GM18868 (cell line): ENCODE measurements around the gene RNASEH1.
A peak's percentile ranks its signal among the peaks of the same experiment; 100 is the strongest.

ENCODE experiments used
- ATAC-seq: cut with Tn5 transposase; IDR thresholded peaks from one replicate; pipeline ENCODE4 v1.9.1; 2021; ENCODE audit warnings: mild to moderate bottlenecking, moderate library complexity; ENCODE audit not compliant: unreplicated experiment

RNASEH1 gene

GRCh38 chr2:3558205-3559014, at the start of gene RNASEH1:
Gene RNASEH1 (minus strand): TSS chr2:3558333. CDS start chr2:3558260, 73 bp downstream.
- peak; percentile 95 for ATAC-seq

DNA sequence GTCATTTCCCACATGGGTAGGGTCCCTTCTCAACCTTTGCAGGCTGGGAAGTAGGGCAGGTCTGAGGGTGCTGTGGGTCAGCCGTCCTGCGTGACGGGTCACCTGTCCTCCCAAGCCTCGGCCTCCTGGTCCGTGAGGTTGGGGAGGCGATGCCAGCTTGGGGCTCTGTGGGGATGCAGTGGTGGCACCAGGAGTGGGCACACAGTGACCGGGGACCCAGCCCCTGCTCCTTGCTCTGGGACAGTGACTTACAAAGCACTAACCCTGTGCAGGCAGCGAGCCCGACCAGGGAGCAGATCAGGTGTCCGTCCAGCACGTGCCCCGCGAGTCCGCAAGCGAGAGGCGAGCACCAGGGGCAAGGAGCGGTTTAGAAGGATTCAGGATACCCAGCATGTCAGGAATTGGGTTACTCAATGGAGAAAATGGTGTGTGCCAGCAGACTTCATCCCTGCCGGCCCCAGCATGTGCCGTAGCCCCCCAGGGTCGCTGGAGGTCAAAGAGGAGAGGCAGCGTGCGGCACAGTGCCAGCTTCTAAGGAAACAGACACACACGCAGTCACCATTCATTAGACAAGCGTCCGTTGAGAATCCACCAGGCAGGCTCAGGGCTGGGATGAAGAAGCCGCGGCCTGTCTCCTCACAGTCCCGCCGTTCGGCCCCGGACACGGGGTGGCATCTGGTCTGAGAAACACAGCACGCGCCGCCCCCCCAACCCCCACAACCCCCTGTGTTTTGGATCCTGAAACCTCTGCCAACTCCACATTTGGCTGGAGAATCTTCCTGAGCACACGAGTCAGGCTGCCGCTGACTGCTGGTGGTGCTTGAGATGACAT, 48.5 kb upstream of the RNASEH1 start:
- ATAC-seq, result no peak

DNA sequence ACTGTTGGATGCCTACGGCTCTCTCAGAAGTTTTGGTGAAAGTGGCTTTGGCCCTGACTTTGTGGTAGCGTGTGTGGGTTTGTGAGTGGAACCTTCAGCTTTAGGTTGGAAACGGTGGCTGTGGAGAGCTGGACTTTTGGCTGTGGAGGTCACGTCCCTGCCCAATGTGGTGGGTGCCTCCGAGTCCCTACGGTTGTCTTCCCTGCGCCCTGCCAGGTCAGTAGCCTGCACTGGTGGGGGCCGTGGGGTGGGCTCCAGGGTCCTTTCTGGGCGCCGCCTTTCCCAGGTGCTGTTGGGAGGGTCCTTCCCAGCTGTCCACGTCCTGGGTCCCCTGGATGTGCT, 47.9 kb upstream of the RNASEH1 start:
- no peak for ATAC-seq

- peak; percentile 56 for ATAC-seq
These were observed 47.1 kb upstream of the RNASEH1 start for GRCh38 chr2:3604991-3605961.

GRCh38 chr2:3604207-3604877, 46.2 kb upstream of the RNASEH1 start:
- ATAC-seq, result no peak

DNA sequence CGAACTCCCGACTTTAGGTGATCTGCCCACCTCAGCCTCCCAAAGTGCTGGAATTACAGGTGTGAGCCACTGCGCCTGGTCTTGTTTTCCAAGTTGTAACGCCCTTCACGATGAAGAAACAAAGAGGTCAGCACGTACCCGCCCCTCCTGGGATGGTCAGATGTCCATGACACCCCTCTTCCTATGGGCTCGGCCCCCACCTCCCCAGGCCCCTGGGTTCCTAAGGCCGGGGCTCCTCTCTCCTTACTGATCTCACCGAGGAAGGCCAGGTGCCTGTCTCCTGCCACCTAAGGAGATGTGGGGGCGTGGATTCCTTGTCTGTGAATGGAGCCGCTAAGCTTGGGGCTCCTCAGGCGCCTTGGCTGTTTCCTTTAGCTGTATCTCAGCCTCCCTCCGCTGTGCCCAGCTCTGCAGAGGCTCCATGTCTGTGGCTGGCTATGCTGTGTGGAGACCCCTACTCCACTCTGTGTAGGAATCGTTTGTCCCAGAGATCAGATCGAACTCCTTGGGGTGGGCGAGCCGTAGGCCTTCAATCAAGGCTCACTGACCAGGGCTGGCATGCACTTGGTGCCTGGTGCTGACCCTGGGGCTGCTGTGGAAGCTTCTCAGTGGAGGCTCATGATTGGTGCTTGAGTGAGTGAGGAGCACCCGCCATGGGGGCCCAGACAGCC, 45.5 kb upstream of the RNASEH1 start:
- ATAC-seq, result no peak

GRCh38 chr2:3602553-3603339, 44.6 kb upstream of the RNASEH1 start:
- no peak for ATAC-seq

DNA sequence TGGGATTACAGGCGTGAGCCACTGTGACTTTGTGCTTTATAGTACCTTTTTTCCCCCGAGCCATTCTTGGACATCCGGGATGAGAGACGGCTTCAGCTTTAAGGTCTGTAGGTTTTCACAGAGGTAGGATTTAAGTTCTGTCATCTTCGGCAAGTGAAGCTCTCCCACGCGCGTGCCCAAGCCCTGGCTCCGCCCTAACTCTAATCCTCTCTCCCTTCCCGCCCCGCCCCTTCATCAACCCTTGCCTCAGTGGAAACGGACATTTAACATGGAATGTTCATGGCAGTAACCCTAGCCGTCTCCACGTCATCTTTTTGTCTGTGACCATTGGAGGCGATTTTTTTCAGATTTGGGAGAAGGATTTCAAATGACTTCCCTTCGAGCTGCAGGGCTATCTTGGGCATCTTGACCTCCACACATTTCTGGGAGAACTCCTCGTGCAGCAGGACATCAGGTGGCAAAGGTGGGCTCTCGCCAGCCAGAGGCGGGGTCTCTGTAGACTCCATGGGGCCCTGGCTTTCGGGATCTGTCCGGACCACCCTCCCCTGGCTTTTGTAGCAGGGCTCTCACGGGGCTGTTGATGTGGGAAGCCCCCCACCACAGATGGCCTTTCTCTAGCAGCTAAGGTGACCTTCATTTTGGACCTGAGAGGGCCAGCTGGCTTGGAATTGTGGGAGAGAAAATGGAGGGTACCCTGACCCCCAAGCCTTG, 43.6 kb upstream of the RNASEH1 start:
- ATAC-seq, result no peak

DNA sequence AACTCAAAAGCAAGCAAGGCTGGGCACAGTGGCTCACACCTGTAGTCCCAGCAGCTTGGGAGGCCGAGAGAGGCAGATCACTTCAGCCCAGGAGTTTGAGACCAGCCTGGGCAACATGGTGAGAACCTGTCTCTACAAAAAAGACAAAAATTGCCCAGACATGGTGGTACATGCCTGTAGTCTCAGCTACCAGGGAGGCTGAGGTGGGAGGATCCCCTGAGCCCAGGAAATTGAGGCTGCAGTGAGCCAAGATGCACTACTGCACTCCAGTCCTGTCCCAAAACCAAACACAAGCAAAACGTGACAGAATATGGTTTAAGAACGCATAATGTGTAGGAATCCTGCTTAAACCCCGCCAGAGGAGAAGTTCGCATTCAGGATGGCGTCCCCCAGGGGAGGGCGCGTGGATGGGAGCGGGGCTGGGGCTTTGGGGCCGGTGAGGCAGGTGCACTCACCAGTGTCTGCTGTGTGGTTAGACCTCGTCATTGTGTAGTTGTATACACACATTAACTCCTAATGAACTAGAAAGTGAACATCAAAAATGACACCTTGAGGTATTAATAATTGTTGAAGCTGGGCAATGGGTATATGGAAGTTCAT, 42.2 kb upstream of the RNASEH1 start:
- ATAC-seq, result no peak

- ATAC-seq, result no peak
These were observed 41.0 kb upstream of the RNASEH1 start for GRCh38 chr2:3598912-3599854.

DNA sequence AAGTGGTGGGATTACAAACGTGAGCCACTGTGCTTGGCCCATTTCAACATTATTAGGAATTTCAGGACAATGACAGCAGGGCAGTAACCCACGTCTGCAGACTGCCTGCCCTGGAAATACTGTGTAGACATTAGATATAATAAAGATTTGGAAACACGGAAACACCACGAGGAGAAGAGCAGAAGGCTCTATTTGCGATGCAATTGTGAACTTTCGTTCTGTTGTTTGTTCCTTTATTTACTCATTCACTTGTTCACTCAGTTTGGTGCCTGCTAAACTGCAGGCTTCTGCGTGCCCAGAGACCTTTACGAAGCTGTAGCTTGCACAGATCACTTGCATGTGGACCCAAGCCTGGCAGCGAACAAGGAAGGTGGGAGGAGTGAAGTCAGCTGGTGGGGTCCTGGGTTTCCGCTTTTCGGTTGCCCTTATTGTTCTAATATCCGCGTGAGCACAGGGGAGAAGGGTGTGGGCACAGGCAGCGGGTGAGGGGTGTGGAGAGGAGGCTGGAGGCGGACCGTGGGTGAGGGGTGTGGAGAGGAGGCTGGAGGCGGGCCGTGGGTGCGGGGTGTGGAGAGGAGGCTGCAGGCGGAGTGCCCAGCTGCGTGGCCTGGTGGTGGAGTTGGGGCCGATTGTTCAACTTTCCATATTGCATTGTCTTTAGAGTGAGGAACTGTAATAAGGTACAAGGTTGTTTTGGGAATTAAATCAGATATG, 40.2 kb upstream of the RNASEH1 start:
- no peak for ATAC-seq

DNA sequence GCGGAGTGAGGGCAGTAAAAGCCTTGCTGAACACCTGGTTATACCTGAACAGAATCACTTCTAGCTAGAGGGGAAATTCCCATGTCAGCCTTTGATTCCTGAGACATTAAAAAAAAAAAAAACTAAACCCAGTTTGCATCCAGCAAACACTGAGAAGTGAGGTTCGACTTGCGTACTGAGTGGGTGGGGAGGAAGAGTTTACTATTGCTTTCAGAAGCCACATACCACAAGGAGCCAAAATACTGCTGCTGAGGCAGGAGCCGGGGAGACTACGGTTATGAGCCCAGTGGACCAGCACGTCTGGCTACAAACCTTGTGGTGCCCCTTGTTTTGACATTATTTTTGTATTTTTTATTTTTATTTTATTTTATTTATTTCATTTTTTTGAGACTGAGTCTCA, 39.4 kb upstream of the RNASEH1 start:
- peak; percentile 52 for ATAC-seq

DNA sequence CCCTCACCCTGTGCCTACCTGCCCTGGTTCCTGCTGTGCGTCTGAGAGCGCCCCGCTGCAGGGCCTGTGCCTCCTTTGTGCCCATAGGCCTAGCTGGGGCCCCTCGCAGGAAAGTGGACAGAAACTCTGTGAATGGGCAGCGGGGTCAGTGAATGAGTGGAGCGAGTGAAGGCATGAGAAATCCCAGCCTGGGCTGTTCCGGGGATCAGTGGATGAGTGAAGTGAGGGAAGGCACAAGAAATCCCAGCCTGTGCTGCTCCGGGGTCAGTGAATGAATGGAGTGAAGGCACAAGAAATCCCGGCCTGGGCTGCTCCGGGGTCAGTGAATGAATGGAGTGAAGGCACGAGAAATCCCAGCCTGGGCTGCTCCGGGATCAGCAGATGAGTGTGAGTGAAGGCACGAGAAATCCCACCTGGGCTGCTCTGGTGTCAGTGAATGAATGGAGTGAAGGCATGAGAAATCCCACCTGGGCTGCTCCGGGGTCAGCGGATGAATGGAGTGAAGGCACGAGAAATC, 38.8 kb upstream of the RNASEH1 start:
- no peak for ATAC-seq

GRCh38 chr2:3595985-3596384, 37.9 kb upstream of the RNASEH1 start:
- peak; percentile 96 for ATAC-seq

DNA sequence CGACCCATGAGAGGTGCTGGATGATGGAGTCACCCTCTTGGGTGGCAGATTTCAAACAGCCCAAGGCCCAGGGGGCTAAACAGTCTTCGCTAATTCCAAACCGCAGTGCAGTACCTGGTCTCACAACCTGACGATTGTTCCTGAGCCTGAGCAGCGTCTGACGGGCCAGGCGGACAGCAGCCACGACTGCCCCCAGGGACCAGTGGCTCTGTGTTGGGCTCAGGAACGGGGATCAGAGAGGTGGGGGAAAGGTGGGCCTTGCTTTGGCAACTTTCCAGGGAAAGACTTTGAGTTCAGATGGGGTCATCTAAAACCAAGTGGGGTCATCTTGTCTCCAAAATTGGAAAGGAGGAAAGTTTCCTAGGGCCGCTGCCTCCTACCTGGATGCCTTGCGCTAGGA, 37.3 kb upstream of the RNASEH1 start:
- ATAC-seq, result no peak
